Colonic mucosa (tissue), 4 donors: ENCODE measurements around the gene SKAP1. TPM values are rescaled to one million over a fixed set of nuclear protein-coding genes. Genes with fewer than 3 reads are reported as not detected.

ENCODE experiments used
- DNase-seq: peaks from one replicate; pipeline ENCODE4 v3.0.0-alpha.2; 2020
- H3K27ac ChIP-seq: fragments of 200-600 bp; one replicate; pipeline ENCODE4 v1.8.0; 2021
- H3K27me3 ChIP-seq: fragments of 200-600 bp; one replicate; pipeline ENCODE4 v1.8.0; 2021
- H3K36me3 ChIP-seq: fragments of 200-600 bp; one replicate; pipeline ENCODE4 v1.8.0; 2021
- H3K4me1 ChIP-seq: fragments of 200-600 bp; one replicate; pipeline ENCODE4 v1.8.0; 2021; ENCODE audit warnings: mild to moderate bottlenecking
- H3K4me3 ChIP-seq: fragments of 200-600 bp; one replicate; pipeline ENCODE4 v1.8.0; 2021
- H3K9ac ChIP-seq, 2 donors: one replicate each; pipeline ENCODE4 v1.7.0; 2013; ENCODE audit warnings: control low read depth in 2 of 2, low read depth in 2 of 2, low read length in 2 of 2
- H3K9me3 ChIP-seq: fragments of 200-600 bp; one replicate; pipeline ENCODE4 v1.8.0; 2021
- intact Hi-C: fragments of 100-400 bp; cut with DNase I; formaldehyde crosslinking; loops from one replicate; pipeline ENCODE4 v1.14.1; 2022
- total RNA-seq, 2 donors: library from RNA; stranded (reverse); fragmentation: NEBNext Ultra II Directional in 1 of 2; extraction: Animal tissue kit (Norgen Biotek cat#: 25700) in 1 of 2; gene quantifications; one replicate each; pipeline ENCODE4 v1.2.1, GENCODE V29; 2021
- TF ChIP-seq, protein P1 (sequence below): fragments of 200-600 bp; IDR thresholded peaks from one replicate; pipeline ENCODE4 v1.8.0; 2022; ENCODE audit warnings: antibody characterized with exemption, mild to moderate bottlenecking
- donor health status: healthy.
- donor health status: DM: no; HTN: no; CAD: no.
- donor health status: DM: no; HTN: no; CAD: no.

SKAP1 gene
- total RNA-seq, 2 donors from 2014 or later: 1.2 to 2.1 TPM

DNA sequence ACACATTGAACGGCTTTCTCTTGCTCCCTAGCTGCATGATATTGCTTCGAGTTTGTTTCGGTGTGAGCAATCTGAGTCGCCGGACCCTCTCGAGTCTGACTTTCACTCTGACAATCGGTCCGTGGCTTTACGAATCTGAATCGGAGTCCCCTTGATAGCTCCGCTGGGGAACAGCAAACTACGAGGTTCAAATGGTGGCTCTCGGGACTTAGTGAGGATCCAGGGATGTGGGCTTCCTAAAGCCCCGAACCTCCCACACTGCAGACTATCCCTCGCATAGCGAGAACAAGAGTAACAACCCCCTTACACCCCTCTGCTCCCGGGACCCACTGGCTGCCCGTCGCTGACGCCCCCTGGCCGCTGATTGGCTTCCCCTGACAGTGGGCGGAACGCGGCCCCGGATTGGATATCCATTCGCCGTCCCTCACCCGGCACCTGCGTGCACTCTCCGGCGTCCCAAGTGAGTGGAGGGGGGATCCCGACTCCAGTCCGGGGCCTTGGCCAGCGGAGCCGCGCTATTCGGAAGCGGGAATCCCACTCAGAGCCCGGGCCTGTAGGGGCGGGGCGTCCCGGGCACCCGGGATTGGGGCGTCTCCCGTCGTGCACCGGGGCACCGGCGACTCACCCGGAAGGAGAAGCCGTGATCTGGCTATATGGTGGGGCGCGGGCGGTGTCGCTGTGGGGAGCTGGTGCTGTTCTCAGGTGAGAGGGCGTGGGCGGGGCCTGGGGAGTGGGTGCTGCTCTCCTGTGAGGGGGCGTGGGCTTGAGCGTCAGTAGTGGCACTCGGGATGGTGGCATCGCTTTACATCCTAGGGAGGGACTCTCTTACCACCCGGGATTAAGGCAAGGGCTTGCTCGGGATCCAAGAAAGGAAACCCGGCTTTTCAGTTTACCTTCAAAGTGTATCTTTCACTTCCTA is 322.6 kb downstream of the SKAP1 start, which contains the start of gene SNX11:
Gene SNX11 (plus strand): TSS at position 630 of the 919 bp plus-strand sequence. CDS start 4,278 bp downstream, outside the sequence.
- peak within 1 kb of the TSS; percentile 64 to 98 for H3K9ac ChIP-seq
- DNase-seq: peak; percentile 97
- peaks cover 7% of the 10 kb centered on the region for H3K4me1 ChIP-seq
- H3K36me3 ChIP-seq: no peaks in the 10 kb centered on the region
- H3K27me3 ChIP-seq: no peaks in the 10 kb centered on the region
- TF ChIP-seq, protein P1, sequence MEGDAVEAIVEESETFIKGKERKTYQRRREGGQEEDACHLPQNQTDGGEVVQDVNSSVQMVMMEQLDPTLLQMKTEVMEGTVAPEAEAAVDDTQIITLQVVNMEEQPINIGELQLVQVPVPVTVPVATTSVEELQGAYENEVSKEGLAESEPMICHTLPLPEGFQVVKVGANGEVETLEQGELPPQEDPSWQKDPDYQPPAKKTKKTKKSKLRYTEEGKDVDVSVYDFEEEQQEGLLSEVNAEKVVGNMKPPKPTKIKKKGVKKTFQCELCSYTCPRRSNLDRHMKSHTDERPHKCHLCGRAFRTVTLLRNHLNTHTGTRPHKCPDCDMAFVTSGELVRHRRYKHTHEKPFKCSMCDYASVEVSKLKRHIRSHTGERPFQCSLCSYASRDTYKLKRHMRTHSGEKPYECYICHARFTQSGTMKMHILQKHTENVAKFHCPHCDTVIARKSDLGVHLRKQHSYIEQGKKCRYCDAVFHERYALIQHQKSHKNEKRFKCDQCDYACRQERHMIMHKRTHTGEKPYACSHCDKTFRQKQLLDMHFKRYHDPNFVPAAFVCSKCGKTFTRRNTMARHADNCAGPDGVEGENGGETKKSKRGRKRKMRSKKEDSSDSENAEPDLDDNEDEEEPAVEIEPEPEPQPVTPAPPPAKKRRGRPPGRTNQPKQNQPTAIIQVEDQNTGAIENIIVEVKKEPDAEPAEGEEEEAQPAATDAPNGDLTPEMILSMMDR: no peak
- H3K4me3 ChIP-seq: peak within 1 kb of the TSS; percentile 85
- intact Hi-C loops: no loop called here
- H3K9me3 ChIP-seq: no peaks in the 10 kb centered on the region
- peak within 1 kb of the TSS; percentile 98 for H3K27ac ChIP-seq

DNA sequence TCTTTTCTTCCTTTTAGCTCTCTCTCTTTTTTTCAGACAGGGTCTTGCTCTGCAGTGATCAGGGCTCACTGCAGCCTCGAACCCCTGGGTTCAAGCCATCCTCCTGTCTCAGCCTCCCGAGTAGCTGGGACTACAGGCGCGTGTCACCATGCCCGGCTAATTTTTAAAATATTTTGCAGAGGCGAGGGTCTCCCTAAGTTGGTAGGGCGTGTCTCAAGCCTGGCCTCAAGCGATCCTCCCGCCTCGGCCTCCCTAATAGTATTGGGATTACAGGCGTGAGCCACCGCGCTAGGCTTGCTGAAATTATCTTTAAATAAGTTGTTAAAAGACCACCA is 323.2 kb downstream of the SKAP1 start:
- peak overlapping the region; percentile 85 for H3K4me3 ChIP-seq
- peaks cover 7% of the 10 kb centered on the region for H3K4me1 ChIP-seq
- intact Hi-C loops: no loop called here
- peak overlapping the region; percentile 64 to 98 for H3K9ac ChIP-seq
- peak overlapping the region; percentile 98 for H3K27ac ChIP-seq
- H3K27me3 ChIP-seq: no peaks in the 10 kb centered on the region
- H3K9me3 ChIP-seq: no peaks in the 10 kb centered on the region
- H3K36me3 ChIP-seq: no peaks in the 10 kb centered on the region
- DNase-seq: peak; percentile 28
- TF ChIP-seq, protein P1: no peak

DNA sequence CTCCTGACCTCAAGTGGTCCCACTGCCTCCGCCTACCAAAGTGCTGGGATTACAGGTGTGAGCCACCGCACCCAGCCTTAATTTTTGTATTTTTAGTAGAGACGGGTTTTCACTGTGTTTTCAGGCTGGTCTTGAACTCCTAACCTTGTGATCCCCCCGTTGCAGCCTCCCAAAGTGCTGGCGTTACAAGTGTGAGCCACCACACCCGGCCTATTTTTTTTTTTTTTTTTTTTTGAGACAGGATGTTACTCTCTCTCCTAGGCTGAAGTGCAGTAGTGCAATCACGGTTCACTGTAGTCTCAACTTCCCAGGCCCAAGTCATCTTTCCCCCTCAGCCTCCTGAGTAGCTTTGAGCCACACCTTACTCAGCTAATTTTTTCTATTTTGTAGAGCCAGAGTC is 325.6 kb downstream of the SKAP1 start:
- no peaks in the 10 kb centered on the region for H3K27me3 ChIP-seq
- intact Hi-C loops: no loop called here
- TF ChIP-seq, protein P1: no peak
- H3K36me3 ChIP-seq: no peaks in the 10 kb centered on the region
- H3K4me3 ChIP-seq: no peak overlapping the region
- H3K9ac ChIP-seq: no peak overlapping the region
- no peak for DNase-seq
- no peak overlapping the region for H3K27ac ChIP-seq
- no peaks in the 10 kb centered on the region for H3K9me3 ChIP-seq
- H3K4me1 ChIP-seq: peaks cover 12% of the 10 kb centered on the region

DNA sequence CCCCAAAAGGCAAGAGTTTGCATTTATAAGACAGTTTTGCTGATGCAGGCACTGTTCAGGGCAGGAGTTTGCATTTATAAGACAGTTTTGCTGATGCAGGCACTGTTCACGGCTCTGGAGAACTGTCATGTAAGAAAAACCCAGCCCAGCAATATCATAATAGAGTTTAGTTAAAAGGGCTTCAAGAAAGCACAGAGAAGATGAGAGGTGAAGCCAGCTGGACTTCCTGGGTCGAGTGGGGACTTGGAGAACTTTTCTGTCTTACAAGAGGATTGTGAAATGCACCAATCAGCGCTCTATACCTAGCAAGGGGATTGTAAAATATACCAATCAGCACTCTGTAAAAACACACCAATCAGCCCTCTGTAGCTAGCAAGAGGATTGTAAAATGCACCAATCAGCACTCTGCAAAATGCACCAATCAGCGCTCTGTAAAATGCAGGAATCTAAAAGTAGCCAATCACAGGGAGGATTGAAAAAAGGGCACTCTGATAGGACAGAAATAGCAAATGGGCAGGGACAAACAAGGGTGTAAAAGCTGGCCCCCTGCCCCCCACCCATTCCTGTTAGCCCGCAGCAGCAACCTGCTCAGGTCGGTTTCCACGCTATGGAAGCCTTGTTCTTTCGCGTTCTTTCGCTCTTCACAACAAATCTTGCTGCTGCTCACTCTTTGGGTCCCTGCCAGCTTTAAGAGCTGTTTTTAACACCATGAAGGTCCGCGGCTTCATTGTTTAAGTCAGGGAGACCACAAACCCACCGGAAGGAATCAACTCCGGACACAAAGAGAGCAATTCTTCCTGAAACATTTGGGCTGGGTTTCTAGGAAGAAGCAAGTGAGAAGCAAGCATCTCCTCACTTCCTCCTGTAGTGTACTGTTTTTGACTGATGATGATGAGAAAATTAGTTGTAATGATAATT is 327.0 kb downstream of the SKAP1 start:
- H3K36me3 ChIP-seq: no peaks in the 10 kb centered on the region
- TF ChIP-seq, protein P1: no peak
- intact Hi-C loops: no loop called here
- no peaks in the 10 kb centered on the region for H3K27me3 ChIP-seq
- peaks cover 5% of the 10 kb centered on the region for H3K4me1 ChIP-seq
- no peak overlapping the region for H3K27ac ChIP-seq
- no peaks in the 10 kb centered on the region for H3K9me3 ChIP-seq
- no peak overlapping the region for H3K9ac ChIP-seq
- DNase-seq: no peak
- H3K4me3 ChIP-seq: no peak overlapping the region

DNA sequence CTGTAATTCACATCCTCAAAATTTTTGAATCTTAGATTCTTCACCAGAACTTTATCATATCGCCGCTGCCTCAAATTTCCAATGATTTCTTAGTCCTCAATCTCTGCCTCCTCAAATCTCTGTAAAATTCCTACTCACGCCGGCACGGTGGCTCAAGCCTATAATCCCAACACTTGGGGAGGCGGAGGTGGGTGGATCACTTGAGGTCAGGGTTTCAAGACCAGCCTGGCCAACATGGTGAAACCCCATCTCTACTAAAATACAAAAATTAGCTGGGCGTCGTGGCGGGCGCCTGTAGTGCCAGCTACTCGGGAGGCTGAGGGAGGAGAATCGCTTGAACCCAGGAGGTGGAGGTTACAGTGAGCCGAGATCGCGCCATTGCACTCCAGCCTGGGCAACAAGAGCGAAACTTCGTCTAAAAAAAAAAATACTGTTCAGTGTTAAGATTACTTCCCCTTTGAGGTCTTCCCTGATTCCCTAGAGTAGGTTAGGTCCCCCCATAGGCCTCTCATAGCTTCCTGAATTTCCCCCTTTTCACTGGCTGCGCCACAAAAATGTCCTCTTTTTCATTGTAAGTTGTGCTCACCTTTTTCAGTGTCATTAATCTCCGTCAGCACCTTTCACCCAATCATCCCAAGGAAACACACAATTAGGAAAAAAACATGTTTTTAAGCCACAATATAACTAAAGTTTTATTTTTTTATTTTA is 327.8 kb downstream of the SKAP1 start:
- Histone ChIP-seq H3K4me3 (peak overlapping the region; percentile 64), H3K36me3 (no peaks in the 10 kb centered on the region), H3K4me1 (peaks cover 5% of the 10 kb centered on the region), H3K27me3 (no peaks in the 10 kb centered on the region), H3K9me3 (no peaks in the 10 kb centered on the region), H3K27ac (no peak overlapping the region), H3K9ac (no peak overlapping the region)
- no peak for DNase-seq
- TF ChIP-seq, protein P1: no peak
- intact Hi-C loops: no loop called here
